HG02623 (cell line): ENCODE measurements around the gene SDHAF2.
"Not testable (repeated sequence)": the region's sequence is repeated elsewhere in the genome, so short reads cannot be mapped to it uniquely, and the experiment has no call there.

ENCODE experiments used
- ATAC-seq: cut with Tn5 transposase; IDR thresholded peaks from one replicate; pipeline ENCODE4 v1.9.1; 2021; ENCODE audit warnings: moderate library complexity; ENCODE audit not compliant: unreplicated experiment

Gene SDHAF2

DNA sequence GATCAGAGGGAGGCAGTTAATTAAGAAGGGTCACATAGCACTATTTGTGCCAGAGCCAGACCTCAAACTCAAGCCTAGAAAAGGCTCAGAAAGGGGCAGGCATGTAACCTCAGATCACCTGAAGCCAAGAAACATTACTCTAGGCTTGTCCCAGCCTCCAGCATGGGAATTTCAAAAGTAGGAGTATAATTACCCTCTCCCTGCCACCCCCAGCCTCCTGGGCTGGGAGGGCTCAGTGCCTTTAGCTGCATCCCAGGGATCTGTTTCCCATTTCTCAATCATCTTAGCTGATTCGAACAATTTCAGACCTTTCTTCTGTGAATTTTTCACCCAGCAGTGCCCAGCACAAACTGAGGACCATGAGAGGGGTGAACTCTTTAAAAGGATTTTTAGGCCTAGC is 45.5 kb downstream of the SDHAF2 start:
- no peak for ATAC-seq

DNA sequence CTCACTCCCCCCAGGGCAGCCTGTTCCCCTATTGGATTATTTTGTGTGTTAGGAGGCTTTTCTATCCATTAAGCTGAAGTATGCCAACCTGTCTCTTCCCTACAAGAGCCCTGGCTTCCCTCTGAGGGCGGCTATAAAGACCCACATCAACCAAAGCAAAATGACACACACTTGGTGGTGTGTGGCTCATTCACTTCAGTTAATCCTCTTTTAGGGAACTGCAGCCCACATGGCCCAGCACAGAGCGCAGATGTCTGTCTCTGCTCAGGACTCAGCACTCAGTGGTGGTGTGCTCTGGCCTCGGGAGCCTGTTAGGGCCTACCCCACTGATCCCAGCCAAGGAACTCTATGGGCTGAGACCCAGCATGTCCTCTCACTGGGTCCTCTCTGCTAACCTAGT is 46.4 kb downstream of the SDHAF2 start:
- ATAC-seq: no peak

DNA sequence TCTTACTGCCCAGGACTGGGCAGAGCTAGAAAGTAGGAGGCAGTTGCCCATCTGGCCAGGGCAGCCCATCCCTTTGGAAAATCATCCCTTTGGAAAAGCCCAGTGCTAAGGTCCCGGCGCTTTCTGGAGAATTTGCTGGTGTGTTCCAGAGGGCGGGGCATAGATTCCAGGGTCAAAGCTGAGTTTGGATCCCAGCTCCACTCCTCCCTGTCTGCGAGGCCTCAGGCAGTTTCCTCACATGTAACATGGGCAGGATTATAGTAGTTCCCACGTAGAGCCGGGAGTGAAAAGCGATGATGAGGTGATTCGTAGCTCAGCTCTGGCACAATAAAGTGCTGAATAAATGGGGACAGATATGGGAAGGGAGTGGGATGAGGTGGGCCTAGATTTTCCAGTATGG is 47.2 kb downstream of the SDHAF2 start:
- ATAC-seq: no peak

DNA sequence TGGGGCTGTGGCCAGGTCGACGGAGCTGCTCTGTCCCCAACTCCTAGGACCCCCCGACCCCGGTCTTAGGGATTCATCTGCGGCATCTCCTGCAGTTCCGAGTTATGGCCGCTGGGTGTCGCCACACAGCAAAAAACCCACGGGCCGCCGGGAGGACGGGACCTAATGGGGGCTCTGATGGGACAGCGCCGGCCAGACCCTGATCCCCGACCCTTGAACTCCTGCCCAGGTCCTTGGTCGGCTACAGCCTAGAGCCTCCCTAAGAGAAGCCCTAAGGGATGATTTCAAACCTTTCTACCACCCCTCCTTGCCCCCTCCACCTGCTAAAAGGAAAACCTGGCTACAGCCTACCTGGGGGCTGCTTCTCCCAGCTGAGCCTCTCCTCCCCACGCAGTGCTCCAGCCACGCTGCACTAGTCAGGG is 47.8 kb downstream of the SDHAF2 start:
- no peak for ATAC-seq

DNA sequence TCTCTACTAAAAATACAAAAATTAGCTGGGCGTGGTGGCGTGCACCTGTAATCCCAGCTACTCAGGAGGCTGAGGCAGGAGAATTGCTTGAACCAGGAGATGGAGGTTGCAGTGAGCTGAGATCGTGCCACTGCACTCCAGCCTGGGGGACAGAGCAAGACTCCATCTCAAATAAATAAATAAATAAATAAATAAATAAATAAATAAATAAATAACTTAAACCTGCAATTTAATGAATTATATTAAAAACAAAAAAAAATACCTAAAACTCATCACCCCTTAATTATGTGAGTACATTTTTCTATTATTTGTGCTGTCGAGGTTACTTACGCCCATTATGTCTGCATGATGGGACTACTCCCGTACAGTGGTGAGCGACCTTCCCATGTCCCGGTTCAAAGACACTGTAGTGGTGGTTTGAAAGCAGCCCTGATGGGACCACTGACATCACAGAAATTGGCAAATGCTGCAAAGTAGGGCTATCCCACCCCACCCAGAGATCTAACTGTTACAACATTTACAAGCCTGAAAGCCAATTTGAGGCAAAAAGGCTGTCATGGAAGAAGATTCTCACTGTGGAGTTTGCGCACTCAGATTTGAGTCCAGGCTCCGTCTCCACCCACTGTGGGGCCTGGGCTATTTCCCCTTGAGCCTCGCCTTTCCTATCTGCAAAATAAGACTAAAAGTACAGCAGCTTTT is 49.6 kb downstream of the SDHAF2 start:
- ATAC-seq: not testable (repeated sequence)

DNA sequence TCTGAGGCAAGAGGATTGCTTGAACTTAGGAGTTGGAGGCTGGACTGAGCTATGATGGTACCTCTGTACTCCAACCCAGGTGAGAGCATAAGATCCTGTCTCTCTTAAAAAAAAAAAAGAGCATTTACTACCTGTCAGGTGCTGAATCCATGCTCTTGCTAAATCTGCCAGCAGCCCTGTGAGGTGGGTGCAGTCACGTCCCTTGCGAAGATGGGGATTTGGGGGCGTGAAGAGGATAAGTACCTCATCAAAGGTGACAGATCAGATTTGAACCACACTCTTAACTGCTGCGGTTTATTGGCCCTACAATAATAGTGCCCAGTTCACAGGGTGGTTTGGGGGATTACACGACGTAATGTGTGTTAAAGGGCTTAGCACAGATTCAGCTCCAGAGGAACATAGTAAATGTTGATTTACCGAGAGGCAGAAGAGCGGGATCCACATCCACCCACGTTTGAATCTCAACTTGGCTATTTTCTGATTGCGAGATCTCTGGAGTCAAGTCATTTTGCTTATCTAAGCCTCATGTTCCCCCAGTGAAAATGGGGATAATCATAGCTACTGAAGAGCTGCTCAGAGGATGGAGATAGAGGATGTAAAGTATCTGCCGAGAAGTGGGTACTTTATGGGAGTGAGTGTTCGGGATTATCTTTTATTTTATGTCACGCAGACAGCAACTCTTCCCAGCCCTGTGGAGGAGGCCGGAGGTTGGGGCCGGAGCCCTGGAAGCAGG is 50.5 kb downstream of the SDHAF2 start:
- no peak for ATAC-seq

DNA sequence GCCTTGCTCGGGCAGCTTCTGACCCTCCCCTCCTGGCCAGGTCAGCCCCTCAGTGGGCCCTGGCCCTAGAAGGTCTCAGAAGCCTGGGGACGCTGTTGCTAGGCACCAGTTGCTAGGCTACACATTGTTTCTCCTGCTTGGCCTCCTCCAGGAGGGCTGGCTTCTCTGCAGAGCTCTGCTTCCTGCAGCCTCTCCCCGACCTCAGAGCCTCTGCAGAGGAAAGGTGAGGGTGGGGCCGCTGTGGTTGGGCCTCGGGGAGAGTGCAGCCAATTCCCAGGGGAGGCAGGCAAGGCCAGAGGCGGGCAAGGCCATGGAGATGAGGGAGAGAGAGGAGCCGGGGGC is 51.0 kb downstream of the SDHAF2 start:
- no peak for ATAC-seq

DNA sequence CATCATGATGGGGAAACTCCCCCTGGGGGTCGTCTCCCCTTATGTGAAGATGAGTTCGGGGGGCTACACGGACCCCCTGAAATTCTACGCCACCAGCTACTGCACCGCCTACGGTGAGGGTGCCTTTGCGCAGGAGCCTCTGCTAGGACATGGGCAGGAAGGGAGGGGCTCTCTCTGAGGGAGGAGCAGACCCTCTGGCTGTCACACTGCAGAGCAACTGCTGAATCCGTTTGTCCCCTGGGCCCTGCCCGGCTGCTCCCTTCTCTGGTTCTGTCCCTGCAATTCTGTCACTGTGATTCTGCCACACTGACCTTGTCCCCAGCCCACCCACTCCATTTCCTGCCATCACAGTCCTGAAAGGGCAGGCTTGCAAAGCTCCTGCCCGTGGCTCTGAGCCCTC is 51.9 kb downstream of the SDHAF2 start:
- no peak for ATAC-seq

DNA sequence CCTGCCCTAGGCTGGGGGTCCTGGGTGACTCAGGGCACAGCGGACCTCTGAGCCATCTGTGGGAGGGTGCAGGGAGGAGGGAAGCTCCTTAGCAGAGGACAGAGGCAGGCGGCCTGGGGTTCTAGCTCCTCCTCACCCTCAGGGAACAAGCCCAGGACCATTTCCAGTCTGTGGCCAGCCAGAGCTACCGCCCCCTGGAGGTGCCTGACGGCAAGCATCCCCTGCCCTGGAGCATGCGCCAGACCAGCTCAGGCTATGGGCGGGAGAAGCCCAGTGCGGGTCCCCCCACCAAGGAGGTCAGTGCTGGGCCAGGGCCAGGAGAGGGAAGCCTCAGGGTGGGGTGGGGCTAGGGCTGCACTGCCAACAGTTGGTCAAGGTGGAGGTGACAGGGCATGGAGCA is 52.6 kb downstream of the SDHAF2 start:
- ATAC-seq: no peak

DNA sequence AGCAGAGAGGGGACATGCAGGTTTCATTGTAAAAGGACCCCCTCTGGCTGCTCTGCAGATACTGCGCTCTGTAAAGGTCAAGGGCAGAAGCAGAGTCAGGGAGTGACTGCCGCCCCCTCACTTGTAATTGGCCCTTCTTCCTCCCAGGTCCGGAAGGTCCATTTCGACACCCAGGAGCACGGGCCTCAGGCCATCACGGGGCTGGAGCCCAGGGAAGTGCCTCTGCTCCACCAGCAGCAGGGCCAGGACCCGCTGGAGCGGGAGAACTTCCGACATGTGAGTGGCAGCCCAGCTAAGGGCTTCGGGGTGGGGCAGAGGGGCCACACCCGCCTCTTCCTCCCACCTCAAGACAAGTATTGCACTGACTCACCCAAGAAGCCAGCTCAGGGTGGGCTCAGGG is 54.6 kb downstream of the SDHAF2 start:
- no peak for ATAC-seq

DNA sequence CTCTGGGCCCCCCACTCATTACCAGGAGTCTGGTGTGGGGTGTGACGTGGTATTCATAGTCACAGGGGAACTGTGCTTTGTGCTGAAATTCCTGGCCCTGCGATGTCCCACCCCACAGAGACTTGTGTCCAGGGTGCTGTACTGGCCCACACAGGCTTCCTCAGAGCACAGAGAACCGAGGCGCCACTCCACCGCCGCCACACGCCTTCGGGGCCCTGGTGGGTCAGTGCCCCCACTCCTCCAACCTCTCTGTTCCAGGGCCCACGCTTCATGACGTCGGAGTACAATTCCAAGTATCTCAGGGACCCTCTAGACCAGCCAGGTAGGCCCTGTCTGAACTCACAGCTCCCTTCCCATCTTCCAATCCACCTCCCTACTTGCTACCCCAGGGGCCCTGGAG is 55.2 kb downstream of the SDHAF2 start:
- ATAC-seq: no peak

DNA sequence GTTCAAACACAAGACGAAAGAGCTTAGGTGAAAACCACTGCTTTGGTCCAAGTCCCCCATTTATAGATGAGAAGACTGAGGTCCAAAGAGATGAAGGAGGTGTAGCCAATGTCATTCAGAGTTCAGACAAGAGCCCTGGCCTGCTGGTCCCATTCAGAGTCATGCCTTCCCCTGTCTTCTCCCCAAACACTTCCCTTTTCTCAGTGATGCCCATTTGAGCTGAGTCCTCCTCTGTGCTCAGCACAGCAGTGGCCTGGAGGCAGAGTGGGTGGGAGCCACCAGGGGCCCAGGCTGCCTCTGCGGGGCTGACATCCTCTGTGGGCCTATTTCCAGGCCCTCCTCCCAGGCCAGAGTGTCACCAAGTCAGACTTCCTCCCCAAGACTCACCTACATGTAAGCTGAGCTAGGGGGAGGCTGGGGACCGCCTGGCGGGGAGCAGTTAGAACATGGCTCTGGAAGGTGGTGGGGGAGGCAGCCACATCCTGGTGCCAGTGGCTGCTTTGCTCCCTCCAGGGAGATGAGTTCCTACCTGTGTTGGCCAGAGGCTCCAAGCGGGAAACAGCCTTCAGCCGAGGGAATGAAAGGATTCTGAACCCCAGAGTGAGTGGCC is 56.2 kb downstream of the SDHAF2 start:
- no peak for ATAC-seq

DNA sequence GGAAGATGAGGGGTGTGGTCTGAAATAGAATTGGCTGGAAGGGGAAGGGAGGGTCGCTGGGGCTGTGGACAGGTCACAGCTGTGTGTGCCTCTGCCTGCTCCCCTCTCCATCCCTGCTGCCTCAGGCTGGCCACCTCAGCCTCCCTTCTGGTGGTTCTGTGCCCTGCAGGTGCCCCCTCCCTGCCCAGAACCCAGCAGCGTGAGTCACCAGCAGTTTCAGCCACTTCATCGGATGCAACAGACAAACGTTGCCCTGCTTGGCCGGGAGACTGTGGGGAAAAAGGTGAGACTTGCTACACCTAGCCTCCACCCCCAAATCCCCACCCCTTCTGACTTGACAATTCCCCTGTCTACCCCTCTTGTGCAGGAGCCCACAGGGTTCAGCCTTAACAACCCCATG is 56.9 kb downstream of the SDHAF2 start:
- no peak for ATAC-seq

DNA sequence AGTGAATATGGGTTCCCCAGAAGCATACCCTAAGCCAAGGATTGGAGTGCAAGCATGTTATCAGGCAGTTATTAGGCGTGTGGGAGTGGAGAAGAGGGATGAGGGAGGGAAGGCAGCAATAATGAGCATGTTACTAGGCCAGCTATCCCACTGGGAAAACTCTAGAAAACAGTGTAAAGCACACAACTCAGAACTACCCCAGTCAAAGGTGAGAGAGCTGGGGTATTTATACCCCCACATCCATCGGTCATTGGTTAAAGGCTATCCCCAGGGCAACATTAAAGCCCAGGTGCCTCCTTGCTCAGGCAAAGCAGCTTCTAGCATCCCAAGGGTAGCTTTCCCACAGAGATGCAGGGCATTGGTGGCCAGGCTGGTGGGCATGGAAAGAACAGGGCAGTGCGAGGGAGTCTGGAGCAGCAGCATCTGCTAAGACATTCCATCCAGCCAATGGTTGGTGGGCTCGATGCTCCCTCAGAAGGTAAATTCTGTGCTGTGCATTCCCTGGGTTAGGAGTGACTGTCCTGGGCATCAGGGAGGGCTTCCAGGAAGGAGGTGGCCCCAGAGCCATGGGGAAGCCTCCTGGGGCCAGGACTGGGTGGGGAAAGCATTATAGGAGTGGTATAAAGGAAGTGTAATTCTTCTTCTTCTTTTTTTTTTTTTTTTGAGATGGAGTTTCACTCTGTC is 57.6 kb downstream of the SDHAF2 start:
- no peak for ATAC-seq

DNA sequence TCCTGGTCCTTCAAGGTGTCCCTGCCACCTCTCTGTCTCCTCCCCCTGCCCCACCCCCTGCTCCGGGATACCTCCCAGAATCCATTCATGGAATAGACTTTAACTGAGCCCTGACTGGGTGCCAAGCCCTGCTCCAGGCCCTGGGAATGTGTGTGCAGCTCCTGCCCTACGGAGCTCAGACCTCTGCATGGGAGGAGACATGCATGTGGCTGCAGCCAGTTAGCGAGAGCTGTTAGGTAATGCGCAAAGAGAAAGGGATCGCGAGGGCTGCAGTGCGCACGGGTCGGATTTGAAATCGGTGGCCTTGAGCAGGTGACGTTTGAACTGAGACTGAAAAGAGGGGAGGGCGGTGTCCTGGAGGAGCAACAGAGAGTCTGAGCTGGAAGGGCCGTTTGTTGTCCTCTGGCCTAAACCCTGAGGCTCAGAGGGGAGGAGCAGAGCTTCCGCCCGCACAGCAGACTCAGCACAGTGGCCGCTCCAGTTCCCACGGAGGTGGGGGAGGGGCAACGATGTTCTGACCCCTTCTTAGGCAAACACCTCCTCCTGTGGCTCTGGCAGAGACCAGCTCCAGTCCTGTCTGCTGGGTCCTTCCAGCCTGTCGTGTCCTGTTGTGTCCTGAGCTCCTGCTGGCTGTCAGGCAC is 58.8 kb downstream of the SDHAF2 start:
- ATAC-seq: no peak

DNA sequence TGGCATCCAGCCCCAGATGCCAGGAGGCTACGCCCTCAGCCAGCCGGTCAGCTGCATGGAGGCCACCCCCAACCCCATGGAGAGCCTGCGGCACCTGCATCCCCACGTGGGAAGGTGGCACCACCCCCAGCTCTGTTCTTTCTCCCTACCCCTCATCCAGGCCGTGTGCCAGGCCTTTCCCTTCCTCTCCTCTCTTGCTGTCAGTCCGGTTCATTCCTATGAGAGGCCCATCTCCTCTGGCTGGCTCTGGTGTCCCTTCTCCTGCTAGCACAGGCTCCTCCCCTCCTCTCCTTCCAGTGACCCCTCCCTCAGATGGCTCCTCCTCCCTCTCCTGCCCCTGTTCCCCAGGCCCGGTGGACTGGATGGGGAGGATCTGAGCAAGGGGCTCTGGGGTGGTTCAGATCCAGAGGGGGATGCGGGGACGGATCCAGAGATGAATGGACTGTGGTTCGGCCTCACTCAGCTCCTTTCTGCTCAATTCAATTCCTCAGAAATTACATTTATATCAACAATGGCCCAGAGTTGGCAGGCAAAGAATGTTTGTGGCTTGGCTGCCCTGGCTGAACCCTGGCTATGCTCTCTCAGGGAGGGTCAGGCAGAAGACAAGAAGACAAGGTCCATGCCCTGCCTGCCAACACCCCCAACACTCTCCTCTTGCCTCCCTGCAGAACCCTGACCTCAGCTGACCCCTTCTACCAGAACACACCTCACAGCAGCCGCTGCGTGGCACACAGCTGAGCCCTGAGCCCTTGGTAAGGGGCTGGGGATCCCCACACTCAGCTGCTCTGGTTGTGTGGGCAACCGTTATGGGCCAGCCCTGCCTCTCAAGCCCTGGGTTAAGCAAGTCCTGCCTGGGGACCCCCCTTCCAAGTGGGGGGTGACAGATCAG is 60.2 kb downstream of the SDHAF2 start:
- ATAC-seq: no peak

DNA sequence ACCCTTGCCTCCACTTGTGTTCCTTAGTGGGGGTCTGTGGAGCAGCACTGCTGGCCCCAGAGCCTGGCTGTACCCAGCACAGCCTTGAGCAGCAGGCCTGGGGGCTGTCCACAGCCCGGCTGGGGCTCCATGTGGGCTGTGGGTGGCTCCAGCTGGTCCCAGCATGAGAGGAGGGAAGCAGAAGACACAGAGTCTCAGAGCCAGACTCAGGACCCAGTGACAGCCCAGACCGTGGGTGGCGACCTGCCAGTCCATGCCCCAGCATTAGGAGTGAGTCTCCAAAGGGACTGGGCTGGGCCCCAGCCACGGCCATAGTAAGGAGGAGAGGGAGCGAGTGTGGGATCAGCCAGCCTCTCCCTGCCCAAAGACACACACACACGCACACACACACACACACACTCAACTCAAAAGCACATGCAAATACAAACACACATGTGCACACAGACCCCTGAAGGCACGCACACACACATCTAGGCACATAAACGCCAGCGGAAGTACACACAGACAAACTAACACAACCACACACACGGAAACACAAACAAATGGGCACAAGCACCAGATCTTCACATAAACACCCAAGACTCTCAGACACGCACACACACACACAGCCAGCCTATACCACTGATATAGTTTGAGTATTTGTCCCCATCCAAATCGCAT is 61.9 kb downstream of the SDHAF2 start:
- ATAC-seq: no peak

DNA sequence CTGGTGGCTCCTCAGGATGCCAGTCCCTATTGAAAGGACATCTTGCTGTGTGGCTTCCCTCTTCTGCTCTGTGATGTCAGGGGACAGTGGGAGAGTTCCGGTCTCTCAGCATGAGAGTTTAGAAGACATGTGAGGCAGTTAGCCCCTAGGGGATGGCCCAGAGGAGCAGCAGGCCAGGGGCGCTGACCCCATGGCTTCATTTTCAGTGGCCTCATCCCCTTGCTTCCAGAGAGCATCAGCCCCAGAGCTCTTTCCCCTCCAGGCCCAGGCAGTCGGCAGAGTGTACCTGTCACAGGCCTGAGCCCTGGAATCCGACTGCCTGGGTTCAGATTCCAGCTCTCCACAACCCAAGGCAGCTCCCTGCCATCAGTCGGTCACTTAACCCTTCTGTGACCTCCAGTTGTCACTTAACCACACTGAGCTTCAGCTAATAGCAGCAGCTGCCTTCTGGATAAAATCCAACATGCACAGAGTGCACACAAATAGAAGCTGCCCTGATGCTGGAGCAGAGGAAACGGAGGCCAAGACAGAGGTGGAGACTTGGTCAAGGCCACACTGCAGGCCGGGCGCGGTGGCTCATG is 64.5 kb downstream of the SDHAF2 start:
- no peak for ATAC-seq

DNA sequence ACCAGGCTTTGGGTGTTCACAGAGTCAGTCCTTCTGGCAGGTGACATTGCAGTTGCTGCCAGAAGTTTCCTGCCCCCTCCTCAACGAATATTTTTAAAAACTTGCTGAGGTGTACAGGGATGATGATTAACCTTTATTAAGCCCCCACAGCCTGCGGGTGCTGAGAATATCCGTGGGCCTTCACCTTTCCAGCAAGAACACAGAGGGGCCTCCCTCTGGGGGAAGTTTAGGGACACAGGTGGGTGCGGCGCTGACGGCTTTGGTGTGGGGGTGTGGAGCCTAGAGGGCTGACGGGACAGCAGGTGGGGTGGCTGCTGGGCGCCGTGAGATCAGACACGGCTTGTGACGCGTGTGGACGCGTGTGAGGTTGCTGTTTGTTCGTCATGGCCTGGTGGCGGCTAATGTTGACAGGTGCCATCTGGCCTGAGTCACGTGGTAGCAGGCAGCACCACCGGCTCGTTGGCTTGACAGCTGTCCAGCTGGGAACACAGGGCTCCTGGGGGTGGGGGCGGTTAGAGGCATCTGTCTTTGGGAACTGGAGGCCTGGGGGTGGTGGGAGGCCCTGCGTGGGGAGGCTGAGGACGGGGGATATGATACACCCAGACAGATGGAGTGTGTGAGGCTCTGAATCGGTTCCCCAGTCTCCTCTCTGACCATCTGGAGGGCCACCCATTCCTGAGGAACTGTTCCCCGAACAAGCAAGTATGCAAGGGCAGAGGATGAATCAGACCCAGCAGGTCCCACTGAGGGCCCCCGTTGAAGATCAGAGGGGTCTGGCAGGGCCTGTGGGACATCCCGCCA is 66.1 kb downstream of the SDHAF2 start:
- no peak for ATAC-seq
